ENCODE data around the gene TGM3. TPM values are rescaled to one million over a fixed set of nuclear protein-coding genes. Genes with fewer than 3 reads are reported as not detected.
A peak's percentile ranks its signal among the peaks of the same experiment; 100 is the strongest.

The TGM3 gene
- total RNA-seq, 1 donor from 2014 or later, result 27.7 TPM

DNA sequence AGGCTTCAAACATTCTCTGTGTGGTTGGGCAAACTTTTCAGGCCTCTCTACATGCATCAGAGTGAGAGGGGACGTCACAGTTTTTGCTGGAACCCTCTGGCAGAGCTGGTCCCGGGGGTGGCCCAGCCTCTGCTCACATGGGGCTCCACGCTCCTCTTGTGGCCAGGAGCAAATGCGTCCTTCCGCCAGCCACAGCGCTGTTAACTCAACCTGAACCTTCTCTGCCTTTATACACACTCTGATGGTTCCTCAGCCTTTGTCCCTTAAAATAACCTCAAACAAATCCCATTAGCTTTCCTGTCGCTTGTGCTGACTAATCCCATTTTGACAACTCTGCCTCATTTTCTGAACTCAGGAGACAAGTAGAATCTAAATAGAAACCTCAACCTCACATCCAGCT lies 45.5 kb downstream of the TGM3 start:
- H3K4me3 ChIP-seq, result no peak overlapping the region

GRCh38 chr20:2342243-2342642 lies 46.4 kb downstream of the TGM3 start:
- no peaks in the 10 kb centered on the region for H3K36me3 ChIP-seq
- TF ChIP-seq CTCF (IDR thresholded peaks at IDR 0.05) (no peak), POLR2A (IDR thresholded peaks at IDR 0.05) (no peak), POLR2AphosphoS5 (IDR thresholded peaks at IDR 0.05; ENCODE audit: insufficient read depth in 1 of 2, low read depth in 1 of 2) (no peak)
- no peaks in the 10 kb centered on the region for H3K9me3 ChIP-seq
- no peaks in the 10 kb centered on the region for H3K27me3 ChIP-seq
- no peak overlapping the region for H3K27ac ChIP-seq
- no peaks in the 10 kb centered on the region for H3K4me1 ChIP-seq
- intact Hi-C loops (cut with DNase I), result no loop called here
- no peak for DNase-seq (ENCODE audit: extremely low spot score in 2 of 2)
- H3K4me3 ChIP-seq, result no peak overlapping the region

More for the DNA sequence above, 45.5 kb downstream of the TGM3 start:
- H3K27me3 ChIP-seq, result no peaks in the 10 kb centered on the region
- TF ChIP-seq CTCF (IDR thresholded peaks at IDR 0.05) (no peak), POLR2AphosphoS5 (IDR thresholded peaks at IDR 0.05; ENCODE audit: insufficient read depth in 1 of 2, low read depth in 1 of 2) (no peak), POLR2A (IDR thresholded peaks at IDR 0.05) (no peak)
- DNase-seq (ENCODE audit: extremely low spot score in 2 of 2), result peak in 1 of 2 donors; percentile 62
- no peaks in the 10 kb centered on the region for H3K36me3 ChIP-seq
- no peaks in the 10 kb centered on the region for H3K4me1 ChIP-seq
- no peak overlapping the region for H3K27ac ChIP-seq
- intact Hi-C loops (cut with DNase I), result no loop called here
- no peaks in the 10 kb centered on the region for H3K9me3 ChIP-seq

DNA sequence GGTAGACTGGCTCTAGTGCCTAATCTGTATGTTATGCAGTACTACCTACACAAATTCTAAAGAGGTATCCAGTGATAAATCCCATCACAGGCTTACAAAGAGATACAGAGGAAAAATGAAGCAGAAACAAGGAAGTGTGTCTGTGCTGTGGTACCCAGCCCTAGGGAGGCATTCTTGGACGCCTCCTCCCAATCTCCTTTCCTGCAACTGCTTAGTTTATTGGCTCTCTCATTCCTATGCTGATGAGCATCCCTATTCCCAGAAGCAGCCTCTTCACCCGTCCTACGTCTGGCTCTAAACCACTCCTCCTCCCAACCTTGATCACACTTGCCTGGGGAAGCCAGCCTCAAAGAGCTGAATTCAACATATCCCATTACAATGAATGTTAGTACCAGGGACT lies 50.4 kb downstream of the TGM3 start:
- peak in 1 of 2 donors; percentile 11 for DNase-seq (ENCODE audit: extremely low spot score in 2 of 2)
- TF ChIP-seq POLR2AphosphoS5 (IDR thresholded peaks at IDR 0.05; ENCODE audit: insufficient read depth in 1 of 2, low read depth in 1 of 2) (no peak), POLR2A (IDR thresholded peaks at IDR 0.05) (no peak), CTCF (IDR thresholded peaks at IDR 0.05) (no peak)
- H3K27me3 ChIP-seq, result no peaks in the 10 kb centered on the region
- intact Hi-C loops (cut with DNase I), result no loop called here
- no peaks in the 10 kb centered on the region for H3K4me1 ChIP-seq
- H3K27ac ChIP-seq, result no peak overlapping the region
- H3K36me3 ChIP-seq, result no peaks in the 10 kb centered on the region
- no peaks in the 10 kb centered on the region for H3K9me3 ChIP-seq
- no peak overlapping the region for H3K4me3 ChIP-seq

- intact Hi-C loops (cut with DNase I), result no loop called here
- Histone ChIP-seq H3K9me3 (no peaks in the 10 kb centered on the region), H3K36me3 (no peaks in the 10 kb centered on the region), H3K4me1 (no peaks in the 10 kb centered on the region), H3K27me3 (no peaks in the 10 kb centered on the region), H3K4me3 (no peak overlapping the region), H3K27ac (no peak overlapping the region)
- peak in 1 of 2 donors; percentile 75 for DNase-seq (ENCODE audit: extremely low spot score in 2 of 2)
- TF ChIP-seq POLR2A (IDR thresholded peaks at IDR 0.05), result no peak
Observed at GRCh38 chr20:2348336-2348735, 52.5 kb downstream of the TGM3 start.

GRCh38 chr20:2349801-2350200 lies 54.0 kb downstream of the TGM3 start:
- H3K4me3 ChIP-seq, result no peak overlapping the region
- no peaks in the 10 kb centered on the region for H3K27me3 ChIP-seq
- H3K4me1 ChIP-seq, result no peaks in the 10 kb centered on the region
- no peaks in the 10 kb centered on the region for H3K9me3 ChIP-seq
- H3K27ac ChIP-seq, result no peak overlapping the region
- no peaks in the 10 kb centered on the region for H3K36me3 ChIP-seq
- intact Hi-C loops (cut with DNase I), result no loop called here
- DNase-seq (ENCODE audit: extremely low spot score in 2 of 2), result peak in 1 of 2 donors; percentile 29
- TF ChIP-seq POLR2A (IDR thresholded peaks at IDR 0.05), result no peak
- no peak for TF ChIP-seq CTCF (IDR thresholded peaks at IDR 0.05)
- no peak for TF ChIP-seq POLR2AphosphoS5 (IDR thresholded peaks at IDR 0.05; ENCODE audit: insufficient read depth in 1 of 2, low read depth in 1 of 2)
